Liver (tissue), 9 donors: ENCODE results near the gene MB21D2. TPM values are rescaled to one million over a fixed set of nuclear protein-coding genes. Genes with fewer than 3 reads are reported as not detected.

Source experiments
- DNase-seq: peaks from one replicate; pipeline ENCODE4 v3.0.0-alpha.2; 2017; ENCODE audit warnings: low spot score
- H3K27ac ChIP-seq, 2 donors: one replicate each; pipeline ENCODE4 v1.7.0; 2013; ENCODE audit warnings: inconsistent platforms in 2 of 2, low read length in 2 of 2, control low read depth in 1 of 2, low read depth in 1 of 2, mild to moderate bottlenecking in 1 of 2
- H3K27me3 ChIP-seq, 4 donors: one replicate each; pipeline versions ENCODE4 v1.6.1 to v1.7.0; 2013; ENCODE audit warnings: low read length in 3 of 4, inconsistent platforms in 1 of 4, mild to moderate bottlenecking in 1 of 4, moderate library complexity in 1 of 4; ENCODE audit not compliant: control insufficient read depth in 4 of 4, insufficient read depth in 4 of 4
- H3K36me3 ChIP-seq, 4 donors: one replicate each; pipeline versions ENCODE4 v1.6.1 to v1.7.0; 2013; ENCODE audit warnings: low read length in 3 of 4, mild to moderate bottlenecking in 3 of 4, low read depth in 1 of 4, moderate library complexity in 1 of 4; ENCODE audit not compliant: control insufficient read depth in 4 of 4, insufficient read depth in 3 of 4
- H3K4me1 ChIP-seq, 4 donors: one replicate each; pipeline versions ENCODE4 v1.6.1 to v1.7.0; 2013; ENCODE audit warnings: low read length in 3 of 4, mild to moderate bottlenecking in 3 of 4, moderate library complexity in 1 of 4; ENCODE audit not compliant: control insufficient read depth in 4 of 4, insufficient read depth in 4 of 4
- H3K4me3 ChIP-seq, 3 donors: one replicate each; pipeline versions ENCODE4 v1.6.1 to v1.7.0; 2013; ENCODE audit warnings: low read length in 3 of 3, control low read depth in 1 of 3, low read depth in 1 of 3, mild to moderate bottlenecking in 1 of 3
- H3K9ac ChIP-seq, 2 donors: one replicate each; pipeline ENCODE4 v1.7.0; 2013; ENCODE audit warnings: low read length in 2 of 2, mild to moderate bottlenecking in 2 of 2, moderate library complexity in 2 of 2, control low read depth in 1 of 2, low read depth in 1 of 2
- H3K9me3 ChIP-seq, 4 donors: one replicate each; pipeline versions ENCODE4 v1.6.1 to v1.7.0; 2013; ENCODE audit warnings: low read length in 3 of 4; ENCODE audit not compliant: control insufficient read depth in 4 of 4
- EGR1 ChIP-seq, 2 donors: IDR thresholded peaks; 2 replicates each; pipeline ENCODE4 v1.6.1; 2016 to 2018; ENCODE audit warnings: antibody characterized with exemption in 2 of 2, low read depth in 2 of 2
- FOXA1 ChIP-seq: IDR thresholded peaks from 2 replicates; pipeline ENCODE4 v1.6.1; 2016; ENCODE audit warnings: antibody characterized with exemption
- FOXA2 ChIP-seq: IDR thresholded peaks from 2 replicates; pipeline ENCODE4 v1.6.1; 2016; ENCODE audit warnings: antibody characterized with exemption
- GABPA ChIP-seq, 2 donors: IDR thresholded peaks in 1 of 2; conservative IDR thresholded peaks in 1 of 2; 2 replicates each; pipeline ENCODE4 v1.6.1; 2016; ENCODE audit warnings: antibody characterized with exemption in 2 of 2, mild to moderate bottlenecking in 1 of 2, moderate library complexity in 1 of 2
- HNF4A ChIP-seq, 2 donors: conservative IDR thresholded peaks; 2 replicates each; pipeline ENCODE4 v1.6.1; 2016; ENCODE audit warnings: antibody characterized with exemption in 2 of 2, mild to moderate bottlenecking in 2 of 2
- HNF4G ChIP-seq: IDR thresholded peaks from 2 replicates; pipeline ENCODE4 v1.6.1; 2016; ENCODE audit warnings: antibody characterized with exemption
- JUND ChIP-seq, 2 donors: IDR thresholded peaks; 2 replicates each; pipeline ENCODE4 v1.6.1; 2016; ENCODE audit warnings: antibody characterized with exemption in 2 of 2
- NR2F2 ChIP-seq: IDR thresholded peaks from 2 replicates; pipeline ENCODE4 v1.6.1; 2016; ENCODE audit warnings: antibody characterized with exemption
- RAD21 ChIP-seq, 2 donors: IDR thresholded peaks; 2 replicates each; pipeline ENCODE4 v1.6.1; 2016; ENCODE audit warnings: antibody characterized with exemption in 2 of 2, mild to moderate bottlenecking in 2 of 2
- RXRA ChIP-seq, 2 donors: IDR thresholded peaks; 2 replicates each; pipeline ENCODE4 v1.6.1; 2017 to 2018; ENCODE audit warnings: antibody characterized with exemption in 2 of 2, mild to moderate bottlenecking in 1 of 2
- SP1 ChIP-seq: IDR thresholded peaks from 2 replicates; pipeline ENCODE4 v1.6.1; 2018; ENCODE audit warnings: antibody characterized with exemption, mild to moderate bottlenecking
- TAF1 ChIP-seq: conservative IDR thresholded peaks from 2 replicates; pipeline ENCODE4 v1.6.1; 2016; ENCODE audit warnings: antibody characterized with exemption, mild to moderate bottlenecking
- YY1 ChIP-seq: IDR thresholded peaks from 2 replicates; pipeline ENCODE4 v1.6.1; 2016; ENCODE audit warnings: antibody characterized with exemption, mild to moderate bottlenecking
- WGBS: extraction: QIAGEN DNeasy Blood & Tissue Kit; methylation state at CpG from one replicate; pipeline ENCODE4 v1.1.7; 2013; 5-methylcytosine and 5-hydroxymethylcytosine counted together
- polyA plus RNA-seq, 2 donors: library from polyadenylated mRNA; stranded (reverse) in 1 of 2; unstranded in 1 of 2; fragments of 200-250 nt in 1 of 2; fragments of >200 nt in 1 of 2; fragmentation: Nextera tagmentation in 1 of 2; extraction: Ambion mirVana in 1 of 2; gene quantifications; one replicate each; pipeline versions ENCODE4 v1.2.1 to v1.2.3, GENCODE V29; 2013 to 2015
- total RNA-seq, 2 donors: library from RNA; depleted of rRNA; stranded (reverse); fragments of >200 nt; gene quantifications; one replicate each; pipeline ENCODE4 v1.2.3, GENCODE V29; 2014
- TF ChIP-seq, protein P1 (sequence below): IDR thresholded peaks from 2 replicates; pipeline ENCODE4 v1.6.1; 2016; ENCODE audit warnings: antibody characterized with exemption
- TF ChIP-seq, protein P2 (sequence below): IDR thresholded peaks from 2 replicates; pipeline ENCODE4 v1.6.1; 2016; ENCODE audit warnings: antibody characterized with exemption
- TF ChIP-seq, protein P3 (sequence below): IDR thresholded peaks from 2 replicates; pipeline ENCODE4 v1.6.1; 2016; ENCODE audit warnings: antibody characterized with exemption, mild to moderate bottlenecking
- TF ChIP-seq, protein P4 (sequence below): IDR thresholded peaks from 2 replicates; pipeline ENCODE4 v1.6.1; 2016; ENCODE audit warnings: antibody characterized with exemption
- TF ChIP-seq, protein P5 (sequence below): fragments of 150-350 bp; IDR thresholded peaks from 2 replicates; pipeline ENCODE4 v1.5.1; 2017; ENCODE audit warnings: improper control_type of control experiment, low read depth, low read length; ENCODE audit not compliant: missing input control
- donor health status: healthy.
- donor health status: healthy.
- donor health status: healthy.
- donor health status: healthy.
- donor health status: healthy.

Gene MB21D2
- total and polyA plus RNA-seq, 4 donors, result 0.13 to 1.9 (median 0.46) TPM

DNA sequence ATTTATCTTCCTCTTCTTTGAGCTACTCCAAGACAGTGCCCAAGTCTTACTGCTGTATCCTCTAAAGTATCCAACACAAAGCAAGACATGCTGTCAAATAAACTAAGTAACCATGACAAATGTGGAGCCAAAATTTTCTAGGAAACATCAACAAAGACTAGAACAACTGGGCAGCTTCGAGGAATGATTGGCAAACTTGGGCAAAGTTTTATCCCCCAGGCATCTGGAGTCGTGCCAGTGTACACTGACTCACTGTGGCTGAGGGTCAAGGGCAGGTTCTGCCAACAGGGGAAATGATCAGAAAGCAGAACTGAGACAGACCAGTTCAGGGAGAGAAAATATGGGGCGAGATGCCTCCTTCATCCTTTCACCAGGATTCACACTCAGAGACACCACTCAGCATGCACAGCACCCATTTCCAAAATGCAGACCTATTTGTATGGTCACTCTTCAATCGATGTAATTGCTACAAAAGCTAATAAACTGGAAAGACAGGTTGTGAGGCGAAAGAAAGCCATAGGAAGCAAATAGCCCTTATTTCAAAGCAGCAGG lies 65.8 kb downstream of the MB21D2 start:
- TF ChIP-seq SP1, result peak; percentile 86
- TF ChIP-seq JUND (IDR thresholded peaks at IDR 0.05), result peak; percentile 94 to 95
- TF ChIP-seq HNF4A (conservative IDR thresholded peaks at IDR 0.05), result peak; percentile 88 to 89
- TF ChIP-seq NR2F2, result peak; percentile 87
- TF ChIP-seq, protein P1, sequence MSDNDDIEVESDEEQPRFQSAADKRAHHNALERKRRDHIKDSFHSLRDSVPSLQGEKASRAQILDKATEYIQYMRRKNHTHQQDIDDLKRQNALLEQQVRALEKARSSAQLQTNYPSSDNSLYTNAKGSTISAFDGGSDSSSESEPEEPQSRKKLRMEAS, result peak; percentile 67
- TF ChIP-seq, protein P2, sequence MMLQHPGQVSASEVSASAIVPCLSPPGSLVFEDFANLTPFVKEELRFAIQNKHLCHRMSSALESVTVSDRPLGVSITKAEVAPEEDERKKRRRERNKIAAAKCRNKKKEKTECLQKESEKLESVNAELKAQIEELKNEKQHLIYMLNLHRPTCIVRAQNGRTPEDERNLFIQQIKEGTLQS, result peak; percentile 77
- peak; percentile 61 for TF ChIP-seq YY1
- TF ChIP-seq, protein P3, sequence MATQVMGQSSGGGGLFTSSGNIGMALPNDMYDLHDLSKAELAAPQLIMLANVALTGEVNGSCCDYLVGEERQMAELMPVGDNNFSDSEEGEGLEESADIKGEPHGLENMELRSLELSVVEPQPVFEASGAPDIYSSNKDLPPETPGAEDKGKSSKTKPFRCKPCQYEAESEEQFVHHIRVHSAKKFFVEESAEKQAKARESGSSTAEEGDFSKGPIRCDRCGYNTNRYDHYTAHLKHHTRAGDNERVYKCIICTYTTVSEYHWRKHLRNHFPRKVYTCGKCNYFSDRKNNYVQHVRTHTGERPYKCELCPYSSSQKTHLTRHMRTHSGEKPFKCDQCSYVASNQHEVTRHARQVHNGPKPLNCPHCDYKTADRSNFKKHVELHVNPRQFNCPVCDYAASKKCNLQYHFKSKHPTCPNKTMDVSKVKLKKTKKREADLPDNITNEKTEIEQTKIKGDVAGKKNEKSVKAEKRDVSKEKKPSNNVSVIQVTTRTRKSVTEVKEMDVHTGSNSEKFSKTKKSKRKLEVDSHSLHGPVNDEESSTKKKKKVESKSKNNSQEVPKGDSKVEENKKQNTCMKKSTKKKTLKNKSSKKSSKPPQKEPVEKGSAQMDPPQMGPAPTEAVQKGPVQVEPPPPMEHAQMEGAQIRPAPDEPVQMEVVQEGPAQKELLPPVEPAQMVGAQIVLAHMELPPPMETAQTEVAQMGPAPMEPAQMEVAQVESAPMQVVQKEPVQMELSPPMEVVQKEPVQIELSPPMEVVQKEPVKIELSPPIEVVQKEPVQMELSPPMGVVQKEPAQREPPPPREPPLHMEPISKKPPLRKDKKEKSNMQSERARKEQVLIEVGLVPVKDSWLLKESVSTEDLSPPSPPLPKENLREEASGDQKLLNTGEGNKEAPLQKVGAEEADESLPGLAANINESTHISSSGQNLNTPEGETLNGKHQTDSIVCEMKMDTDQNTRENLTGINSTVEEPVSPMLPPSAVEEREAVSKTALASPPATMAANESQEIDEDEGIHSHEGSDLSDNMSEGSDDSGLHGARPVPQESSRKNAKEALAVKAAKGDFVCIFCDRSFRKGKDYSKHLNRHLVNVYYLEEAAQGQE, result peak; percentile 62
- peak; percentile 33 to 35 for TF ChIP-seq RAD21 (IDR thresholded peaks at IDR 0.05)
- no peak for TF ChIP-seq TAF1
- TF ChIP-seq, protein P4, sequence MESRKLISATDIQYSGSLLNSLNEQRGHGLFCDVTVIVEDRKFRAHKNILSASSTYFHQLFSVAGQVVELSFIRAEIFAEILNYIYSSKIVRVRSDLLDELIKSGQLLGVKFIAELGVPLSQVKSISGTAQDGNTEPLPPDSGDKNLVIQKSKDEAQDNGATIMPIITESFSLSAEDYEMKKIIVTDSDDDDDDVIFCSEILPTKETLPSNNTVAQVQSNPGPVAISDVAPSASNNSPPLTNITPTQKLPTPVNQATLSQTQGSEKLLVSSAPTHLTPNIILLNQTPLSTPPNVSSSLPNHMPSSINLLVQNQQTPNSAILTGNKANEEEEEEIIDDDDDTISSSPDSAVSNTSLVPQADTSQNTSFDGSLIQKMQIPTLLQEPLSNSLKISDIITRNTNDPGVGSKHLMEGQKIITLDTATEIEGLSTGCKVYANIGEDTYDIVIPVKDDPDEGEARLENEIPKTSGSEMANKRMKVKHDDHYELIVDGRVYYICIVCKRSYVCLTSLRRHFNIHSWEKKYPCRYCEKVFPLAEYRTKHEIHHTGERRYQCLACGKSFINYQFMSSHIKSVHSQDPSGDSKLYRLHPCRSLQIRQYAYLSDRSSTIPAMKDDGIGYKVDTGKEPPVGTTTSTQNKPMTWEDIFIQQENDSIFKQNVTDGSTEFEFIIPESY, result peak; percentile 78
- TF ChIP-seq FOXA2, result peak; percentile 91
- TF ChIP-seq FOXA1, result peak; percentile 95
- TF ChIP-seq, protein P5, sequence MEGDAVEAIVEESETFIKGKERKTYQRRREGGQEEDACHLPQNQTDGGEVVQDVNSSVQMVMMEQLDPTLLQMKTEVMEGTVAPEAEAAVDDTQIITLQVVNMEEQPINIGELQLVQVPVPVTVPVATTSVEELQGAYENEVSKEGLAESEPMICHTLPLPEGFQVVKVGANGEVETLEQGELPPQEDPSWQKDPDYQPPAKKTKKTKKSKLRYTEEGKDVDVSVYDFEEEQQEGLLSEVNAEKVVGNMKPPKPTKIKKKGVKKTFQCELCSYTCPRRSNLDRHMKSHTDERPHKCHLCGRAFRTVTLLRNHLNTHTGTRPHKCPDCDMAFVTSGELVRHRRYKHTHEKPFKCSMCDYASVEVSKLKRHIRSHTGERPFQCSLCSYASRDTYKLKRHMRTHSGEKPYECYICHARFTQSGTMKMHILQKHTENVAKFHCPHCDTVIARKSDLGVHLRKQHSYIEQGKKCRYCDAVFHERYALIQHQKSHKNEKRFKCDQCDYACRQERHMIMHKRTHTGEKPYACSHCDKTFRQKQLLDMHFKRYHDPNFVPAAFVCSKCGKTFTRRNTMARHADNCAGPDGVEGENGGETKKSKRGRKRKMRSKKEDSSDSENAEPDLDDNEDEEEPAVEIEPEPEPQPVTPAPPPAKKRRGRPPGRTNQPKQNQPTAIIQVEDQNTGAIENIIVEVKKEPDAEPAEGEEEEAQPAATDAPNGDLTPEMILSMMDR, result no peak
- peak in 1 of 2 donors; percentile 46 for TF ChIP-seq GABPA (IDR thresholded peaks at IDR 0.05 in 1 of 2, conservative IDR thresholded peaks at IDR 0.05 in 1 of 2)
- TF ChIP-seq RXRA (IDR thresholded peaks at IDR 0.05), result peak; percentile 91 to 96
- TF ChIP-seq EGR1 (IDR thresholded peaks at IDR 0.05; ENCODE audit: low read depth in 2 of 2), result peak in 1 of 2 donors; percentile 42
- TF ChIP-seq HNF4G, result peak; percentile 58
- Histone ChIP-seq H3K9ac (no peak overlapping the region), H3K9me3 (peaks cover 0 to 9% (median 2%) of the 10 kb centered on the region in 4 donors), H3K36me3 (no peaks in the 10 kb centered on the region), H3K4me3 (peak overlapping the region in 1 of 3 donors; percentile 5), H3K4me1 (peaks cover 2 to 13% (median 12%) of the 10 kb centered on the region in 4 donors), H3K27ac (no peak overlapping the region), H3K27me3 (peaks cover 0 to 9% (median 0%) of the 10 kb centered on the region in 4 donors)
- peak; percentile 60 for DNase-seq
- 17% methylated on average over 5 of the region's 5 CpGs for WGBS
